ENCODE data around the gene ST8SIA1. TPM values are rescaled to one million over a fixed set of nuclear protein-coding genes. Genes with fewer than 3 reads are reported as not detected.

The ST8SIA1 gene
- total RNA-seq, 3 donors from 2014 or later: 2.6 to 11.1 (median 10.4) TPM

GRCh38 chr12:22321018-22321605 is 13.4 kb downstream of the ST8SIA1 start:
- H3K4me3 ChIP-seq: no peak overlapping the region
- no peaks in the 10 kb centered on the region for H3K36me3 ChIP-seq
- intact Hi-C loops (cut with DNase I; ENCODE audit: low total_unique reads): no loop called here
- no peaks in the 10 kb centered on the region for H3K27me3 ChIP-seq
- no peak overlapping the region for H3K27ac ChIP-seq
- H3K9me3 ChIP-seq: no peaks in the 10 kb centered on the region
- no peak for DNase-seq (ENCODE audit: low spot score in 2 of 2)
- TF ChIP-seq CTCF (IDR thresholded peaks at IDR 0.05): no peak
- no peak for TF ChIP-seq POLR2AphosphoS5 (IDR thresholded peaks at IDR 0.05)
- no peak for TF ChIP-seq POLR2A (IDR thresholded peaks at IDR 0.05)
- no peaks in the 10 kb centered on the region for H3K4me1 ChIP-seq

- Histone ChIP-seq H3K9me3 (no peaks in the 10 kb centered on the region), H3K27ac (no peak overlapping the region), H3K27me3 (no peaks in the 10 kb centered on the region), H3K4me1 (no peaks in the 10 kb centered on the region), H3K36me3 (no peaks in the 10 kb centered on the region), H3K4me3 (no peak overlapping the region)
- no peak for TF ChIP-seq POLR2AphosphoS5 (IDR thresholded peaks at IDR 0.05)
- no peak for DNase-seq (ENCODE audit: low spot score in 2 of 2)
- intact Hi-C loops (cut with DNase I; ENCODE audit: low total_unique reads): no loop called here
Observed at GRCh38 chr12:22318108-22318737, 16.3 kb downstream of the ST8SIA1 start.

GRCh38 chr12:22313963-22314330 is 20.6 kb downstream of the ST8SIA1 start:
- no peaks in the 10 kb centered on the region for H3K9me3 ChIP-seq
- no peak for DNase-seq (ENCODE audit: low spot score in 2 of 2)
- no peaks in the 10 kb centered on the region for H3K36me3 ChIP-seq
- no peaks in the 10 kb centered on the region for H3K27me3 ChIP-seq
- H3K27ac ChIP-seq: peak overlapping the region; percentile 70 to 88
- H3K4me1 ChIP-seq: peaks cover 4 to 5% of the 10 kb centered on the region in 2 donors
- H3K4me3 ChIP-seq: no peak overlapping the region
- TF ChIP-seq CTCF (IDR thresholded peaks at IDR 0.05) (no peak), POLR2A (IDR thresholded peaks at IDR 0.05) (no peak), POLR2AphosphoS5 (IDR thresholded peaks at IDR 0.05) (no peak)
- intact Hi-C loops (cut with DNase I; ENCODE audit: low total_unique reads): no loop called here

GRCh38 chr12:22313286-22313962 is 21.1 kb downstream of the ST8SIA1 start:
- H3K9me3 ChIP-seq: no peaks in the 10 kb centered on the region
- DNase-seq (ENCODE audit: low spot score in 2 of 2): no peak
- no peaks in the 10 kb centered on the region for H3K36me3 ChIP-seq
- intact Hi-C loops (cut with DNase I; ENCODE audit: low total_unique reads): no loop called here
- no peak for TF ChIP-seq POLR2A (IDR thresholded peaks at IDR 0.05)
- TF ChIP-seq POLR2AphosphoS5 (IDR thresholded peaks at IDR 0.05): no peak
- TF ChIP-seq CTCF (IDR thresholded peaks at IDR 0.05): no peak
- no peaks in the 10 kb centered on the region for H3K27me3 ChIP-seq
- peak overlapping the region; percentile 70 to 88 for H3K27ac ChIP-seq
- peaks cover 4 to 5% of the 10 kb centered on the region in 2 donors for H3K4me1 ChIP-seq
- H3K4me3 ChIP-seq: no peak overlapping the region

- TF ChIP-seq CTCF (IDR thresholded peaks at IDR 0.05): no peak
- no peak for TF ChIP-seq POLR2A (IDR thresholded peaks at IDR 0.05)
- no peak for TF ChIP-seq POLR2AphosphoS5 (IDR thresholded peaks at IDR 0.05)
- intact Hi-C loops (cut with DNase I; ENCODE audit: low total_unique reads): no loop called here
Observed at GRCh38 chr12:22312336-22312735, 22.2 kb downstream of the ST8SIA1 start.

More at GRCh38 chr12:22312336-22312735, 22.2 kb downstream of the ST8SIA1 start:
- Histone ChIP-seq H3K36me3 (no peaks in the 10 kb centered on the region), H3K9me3 (no peaks in the 10 kb centered on the region), H3K27me3 (no peaks in the 10 kb centered on the region), H3K27ac (peak overlapping the region; percentile 70 to 88), H3K4me1 (peaks cover 4 to 5% of the 10 kb centered on the region in 2 donors), H3K4me3 (no peak overlapping the region)
- DNase-seq (ENCODE audit: low spot score in 2 of 2): peak in 1 of 2 donors; percentile 70

All from breast epithelium (tissue), 4 donors.